Measurements from ENCODE around the gene STAT3. TPM values are rescaled to one million over a fixed set of nuclear protein-coding genes. Genes with fewer than 3 reads are reported as not detected.

Gene STAT3
- total RNA-seq, 1 donor from 2014 or later, result 41.2 TPM

- Mint-ChIP-seq H3K9me3 (ENCODE audit: low read depth) (no peaks in the 10 kb centered on the region), H3K27ac (no peak overlapping the region), H3K4me1 (ENCODE audit: low read depth) (peaks cover 2% of the 10 kb centered on the region), H3K27me3 (peaks cover 13% of the 10 kb centered on the region), H3K36me3 (ENCODE audit: insufficient read depth) (no peaks in the 10 kb centered on the region), H3K4me3 (ENCODE audit: low read depth) (no peak overlapping the region)
- no peak for DNase-seq (ENCODE audit: low spot score, unreplicated experiment)
- no peak for TF ChIP-seq CTCF (IDR thresholded peaks at IDR 0.05; ENCODE audit: unreplicated experiment)
Observed at GRCh38 chr17:42411905-42412679, 23.9 kb upstream of the STAT3 start.

- Mint-ChIP-seq H3K4me1 (ENCODE audit: low read depth) (peaks cover 2% of the 10 kb centered on the region), H3K27ac (no peak overlapping the region), H3K27me3 (peaks cover 10% of the 10 kb centered on the region), H3K36me3 (ENCODE audit: insufficient read depth) (no peaks in the 10 kb centered on the region), H3K4me3 (ENCODE audit: low read depth) (no peak overlapping the region), H3K9me3 (ENCODE audit: low read depth) (no peaks in the 10 kb centered on the region)
- no peak for TF ChIP-seq CTCF (IDR thresholded peaks at IDR 0.05; ENCODE audit: unreplicated experiment)
- no peak for DNase-seq (ENCODE audit: low spot score, unreplicated experiment)
Observed at GRCh38 chr17:42411361-42411760, 23.1 kb upstream of the STAT3 start.

GRCh38 chr17:42410319-42410685, 22.1 kb upstream of the STAT3 start:
- Mint-ChIP-seq H3K4me3 (ENCODE audit: low read depth) (no peak overlapping the region), H3K27ac (no peak overlapping the region), H3K9me3 (ENCODE audit: low read depth) (no peaks in the 10 kb centered on the region), H3K4me1 (ENCODE audit: low read depth) (peaks cover 2% of the 10 kb centered on the region), H3K27me3 (peaks cover 6% of the 10 kb centered on the region), H3K36me3 (ENCODE audit: insufficient read depth) (no peaks in the 10 kb centered on the region)
- no peak for DNase-seq (ENCODE audit: low spot score, unreplicated experiment)
- TF ChIP-seq CTCF (IDR thresholded peaks at IDR 0.05; ENCODE audit: unreplicated experiment), result no peak

- Mint-ChIP-seq H3K4me1 (ENCODE audit: low read depth) (peaks cover 2% of the 10 kb centered on the region), H3K36me3 (ENCODE audit: insufficient read depth) (no peaks in the 10 kb centered on the region), H3K27me3 (peaks cover 9% of the 10 kb centered on the region), H3K27ac (no peak overlapping the region), H3K9me3 (ENCODE audit: low read depth) (no peaks in the 10 kb centered on the region), H3K4me3 (ENCODE audit: low read depth) (no peak overlapping the region)
- TF ChIP-seq CTCF (IDR thresholded peaks at IDR 0.05; ENCODE audit: unreplicated experiment), result no peak
- DNase-seq (ENCODE audit: low spot score, unreplicated experiment), result no peak
Observed at GRCh38 chr17:42409523-42410318, 21.5 kb upstream of the STAT3 start.

GRCh38 chr17:42408061-42408460, 19.8 kb upstream of the STAT3 start:
- no peak overlapping the region for H3K4me3 Mint-ChIP-seq (ENCODE audit: low read depth)
- DNase-seq (ENCODE audit: low spot score, unreplicated experiment), result no peak
- peaks cover 15% of the 10 kb centered on the region for H3K27me3 Mint-ChIP-seq
- TF ChIP-seq CTCF (IDR thresholded peaks at IDR 0.05; ENCODE audit: unreplicated experiment), result no peak
- peaks cover 2% of the 10 kb centered on the region for H3K4me1 Mint-ChIP-seq (ENCODE audit: low read depth)
- no peaks in the 10 kb centered on the region for H3K36me3 Mint-ChIP-seq (ENCODE audit: insufficient read depth)
- H3K27ac Mint-ChIP-seq, result no peak overlapping the region
- H3K9me3 Mint-ChIP-seq (ENCODE audit: low read depth), result no peaks in the 10 kb centered on the region
